NB4 (cell line): Measurements from ENCODE around the gene KRTAP2-1.

ENCODE experiments used
- CTCF ChIP-seq: IDR thresholded peaks from one replicate; pipeline ENCODE4 v1.5.1; 2012; ENCODE audit warnings: low read depth, low read length
- MYC ChIP-seq: IDR thresholded peaks from 2 replicates; pipeline ENCODE4 v1.6.1; 2011; ENCODE audit warnings: low read depth, low read length
- POLR2A ChIP-seq: IDR thresholded peaks from 2 replicates; pipeline ENCODE4 v1.6.1; 2011; ENCODE audit warnings: mild to moderate bottlenecking; ENCODE audit not compliant: insufficient read length; ENCODE audit errors: extremely low read depth

- no peak for TF ChIP-seq CTCF
- TF ChIP-seq MYC, result no peak
- TF ChIP-seq POLR2A, result no peak
These were observed 27.7 kb downstream of the KRTAP2-1 start for GRCh38 chr17:41019415-41019814.
